Transverse colon (tissue), 4 donors: ENCODE results near the gene ITIH5.

Experiments used
- CTCF ChIP-seq, 5 experiments: fragments of 200-600 bp in 3 of 5; fragments of 450-650 bp in 2 of 5; sonication (generic) in 3 of 5; IDR thresholded peaks; 1 replicate in 2 of 5; 2 replicates in 3 of 5; pipeline ENCODE4 v1.5.1; 2016 to 2017; ENCODE audit warnings: antibody characterized with exemption in 5 of 5, inconsistent platforms in 3 of 5, mild to moderate bottlenecking in 2 of 5, moderate library complexity in 1 of 5
- EP300 ChIP-seq: sonication (generic); formaldehyde crosslinking; IDR thresholded peaks from one replicate; pipeline ENCODE4 v1.6.1; 2017; ENCODE audit warnings: antibody characterized with exemption, low read depth
- POLR2A ChIP-seq: fragments of 450-650 bp; IDR thresholded peaks from one replicate; pipeline ENCODE4 v1.6.1; 2016; ENCODE audit warnings: antibody characterized with exemption, mild to moderate bottlenecking, moderate library complexity
- POLR2AphosphoS5 ChIP-seq, 3 donors: sonication (generic); formaldehyde crosslinking; IDR thresholded peaks; one replicate each; pipeline ENCODE4 v1.6.1; 2016; ENCODE audit warnings: antibody characterized with exemption in 3 of 3

- TF ChIP-seq CTCF (IDR thresholded peaks at IDR 0.05) (no peak), POLR2A (no peak), EP300 (no peak), POLR2AphosphoS5 (IDR thresholded peaks at IDR 0.05) (no peak)
These were observed 54.9 kb downstream of the ITIH5 start for GRCh38 chr10:7611909-7612308.
